ENCODE measurements around the gene TUBB4B. TPM values are rescaled to one million over a fixed set of nuclear protein-coding genes. Genes with fewer than 3 reads are reported as not detected.
A peak's percentile ranks its signal among the peaks of the same experiment; 100 is the strongest.

TUBB4B gene
- total and polyA plus RNA-seq, 2 donors from 2014 or later, result 258 to 394 TPM

- TF ChIP-seq, protein P1, sequence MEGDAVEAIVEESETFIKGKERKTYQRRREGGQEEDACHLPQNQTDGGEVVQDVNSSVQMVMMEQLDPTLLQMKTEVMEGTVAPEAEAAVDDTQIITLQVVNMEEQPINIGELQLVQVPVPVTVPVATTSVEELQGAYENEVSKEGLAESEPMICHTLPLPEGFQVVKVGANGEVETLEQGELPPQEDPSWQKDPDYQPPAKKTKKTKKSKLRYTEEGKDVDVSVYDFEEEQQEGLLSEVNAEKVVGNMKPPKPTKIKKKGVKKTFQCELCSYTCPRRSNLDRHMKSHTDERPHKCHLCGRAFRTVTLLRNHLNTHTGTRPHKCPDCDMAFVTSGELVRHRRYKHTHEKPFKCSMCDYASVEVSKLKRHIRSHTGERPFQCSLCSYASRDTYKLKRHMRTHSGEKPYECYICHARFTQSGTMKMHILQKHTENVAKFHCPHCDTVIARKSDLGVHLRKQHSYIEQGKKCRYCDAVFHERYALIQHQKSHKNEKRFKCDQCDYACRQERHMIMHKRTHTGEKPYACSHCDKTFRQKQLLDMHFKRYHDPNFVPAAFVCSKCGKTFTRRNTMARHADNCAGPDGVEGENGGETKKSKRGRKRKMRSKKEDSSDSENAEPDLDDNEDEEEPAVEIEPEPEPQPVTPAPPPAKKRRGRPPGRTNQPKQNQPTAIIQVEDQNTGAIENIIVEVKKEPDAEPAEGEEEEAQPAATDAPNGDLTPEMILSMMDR (IDR thresholded peaks at IDR 0.05; ENCODE audit: borderline replicate concordance, extremely low read depth, insufficient read depth), result no peak
- FAIRE-seq (no peak), DNase-seq (peak in 1 of 5 donors; percentile 63)
- Histone ChIP-seq H3K27me3 (ENCODE audit: control insufficient read depth, insufficient read depth, low read length) (no peaks in the 10 kb centered on the region), H3K27ac (ENCODE audit: low read depth in 2 of 2, low read length in 2 of 2) (no peak overlapping the region), H3K9ac (ENCODE audit: low read length in 3 of 3) (no peak overlapping the region), H3K4me3 (ENCODE audit: low read length in 3 of 3) (no peak overlapping the region), H3K4me1 (ENCODE audit: control insufficient read depth in 2 of 3, insufficient read depth in 2 of 3, low read depth in 1 of 3, low read length in 3 of 3) (peaks cover 0 to 30% (median 2%) of the 10 kb centered on the region in 3 donors), H3K9me3 (ENCODE audit: control insufficient read depth in 2 of 3, insufficient read depth in 1 of 3, low read length in 3 of 3) (no peaks in the 10 kb centered on the region), H3K36me3 (ENCODE audit: control insufficient read depth in 2 of 3, insufficient read depth in 3 of 3, low read length in 3 of 3) (no peaks in the 10 kb centered on the region)
- intact Hi-C loops (cut with DNase I), result no loop called here
Measured at GRCh38 chr9:137220317-137221094, 20.6 kb upstream of the TUBB4B start.

DNA sequence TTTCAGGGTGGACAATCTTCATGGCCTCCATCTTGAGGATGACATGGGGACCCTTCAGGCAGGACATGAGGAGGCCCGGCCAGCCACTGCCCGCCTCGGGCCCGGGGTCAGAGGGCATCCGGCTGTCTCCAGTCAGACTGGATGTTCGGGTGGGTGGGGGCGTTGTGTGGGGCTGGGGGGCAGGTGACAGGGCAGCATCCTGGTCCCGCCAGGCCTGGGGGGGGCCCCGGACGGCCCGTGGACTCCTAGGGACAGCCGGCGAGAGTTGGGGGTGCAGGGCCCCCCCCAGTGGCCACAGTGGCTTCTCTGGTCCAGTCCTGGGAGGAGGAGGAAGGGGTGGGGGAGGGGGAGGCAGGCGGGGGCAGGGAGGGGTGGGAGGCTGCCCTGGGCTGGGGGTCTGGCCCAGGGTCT is 20.0 kb upstream of the TUBB4B start:
- Histone ChIP-seq H3K27ac (ENCODE audit: low read depth in 2 of 2, low read length in 2 of 2) (no peak overlapping the region), H3K9me3 (ENCODE audit: control insufficient read depth in 2 of 3, insufficient read depth in 1 of 3, low read length in 3 of 3) (no peaks in the 10 kb centered on the region), H3K27me3 (ENCODE audit: control insufficient read depth, insufficient read depth, low read length) (no peaks in the 10 kb centered on the region), H3K4me3 (ENCODE audit: low read length in 3 of 3) (no peak overlapping the region), H3K36me3 (ENCODE audit: control insufficient read depth in 2 of 3, insufficient read depth in 3 of 3, low read length in 3 of 3) (no peaks in the 10 kb centered on the region), H3K4me1 (ENCODE audit: control insufficient read depth in 2 of 3, insufficient read depth in 2 of 3, low read depth in 1 of 3, low read length in 3 of 3) (peaks cover 0 to 32% (median 2%) of the 10 kb centered on the region in 3 donors), H3K9ac (ENCODE audit: low read length in 3 of 3) (no peak overlapping the region)
- TF ChIP-seq, protein P1 (IDR thresholded peaks at IDR 0.05; ENCODE audit: borderline replicate concordance, extremely low read depth, insufficient read depth), result no peak
- intact Hi-C loops (cut with DNase I), result no loop called here
- DNase-seq (peak in 1 of 5 donors; percentile 80), FAIRE-seq (no peak)

DNA sequence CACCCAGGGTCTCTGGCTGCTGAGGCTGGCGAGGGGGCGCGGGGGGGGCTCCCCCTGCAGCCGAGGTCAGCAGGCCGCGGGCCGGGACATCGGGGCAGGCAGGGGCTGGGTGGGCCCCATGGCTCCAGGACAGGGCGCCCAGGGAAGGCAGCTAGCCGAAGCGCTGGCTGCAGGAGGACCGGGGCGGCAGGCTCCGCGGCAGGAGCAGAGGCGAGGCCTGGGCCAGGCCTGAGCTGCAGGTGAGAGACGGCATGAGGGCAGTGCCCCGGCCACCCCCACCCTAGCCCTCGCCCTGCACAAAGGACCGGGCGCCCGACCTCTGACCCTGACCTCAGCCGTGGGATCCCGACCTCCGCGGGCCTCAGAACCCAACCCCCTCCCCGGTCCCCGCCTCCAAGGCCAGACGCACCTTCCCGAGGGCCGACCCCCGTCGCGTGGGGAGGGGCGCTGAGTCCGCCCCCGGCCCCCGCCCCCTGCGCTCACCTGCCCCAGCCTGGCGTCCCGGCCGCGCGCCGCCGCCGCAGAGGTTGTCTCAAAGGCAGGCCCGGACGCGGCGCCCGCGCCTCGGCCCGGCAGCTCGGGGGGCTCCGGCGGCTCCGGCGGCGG is 19.5 kb upstream of the TUBB4B start:
- no peaks in the 10 kb centered on the region for H3K27me3 ChIP-seq (ENCODE audit: control insufficient read depth, insufficient read depth, low read length)
- no peaks in the 10 kb centered on the region for H3K9me3 ChIP-seq (ENCODE audit: control insufficient read depth in 2 of 3, insufficient read depth in 1 of 3, low read length in 3 of 3)
- no peak overlapping the region for H3K9ac ChIP-seq (ENCODE audit: low read length in 3 of 3)
- no peaks in the 10 kb centered on the region for H3K36me3 ChIP-seq (ENCODE audit: control insufficient read depth in 2 of 3, insufficient read depth in 3 of 3, low read length in 3 of 3)
- peaks cover 0 to 36% (median 2%) of the 10 kb centered on the region in 3 donors for H3K4me1 ChIP-seq (ENCODE audit: control insufficient read depth in 2 of 3, insufficient read depth in 2 of 3, low read depth in 1 of 3, low read length in 3 of 3)
- H3K4me3 ChIP-seq (ENCODE audit: low read length in 3 of 3), result no peak overlapping the region
- FAIRE-seq, result no peak
- peak in 1 of 5 donors; percentile 83 for DNase-seq
- TF ChIP-seq, protein P1 (IDR thresholded peaks at IDR 0.05; ENCODE audit: borderline replicate concordance, extremely low read depth, insufficient read depth), result no peak
- H3K27ac ChIP-seq (ENCODE audit: low read depth in 2 of 2, low read length in 2 of 2), result no peak overlapping the region
- intact Hi-C loops (cut with DNase I), result no loop called here

All from kidney (tissue), 14 donors.